Epithelial cell of esophagus (primary cell): ENCODE results near the gene TUBGCP6.

Source experiments
- DNase-seq: peaks from one replicate; pipeline ENCODE4 v3.0.0; 2010; ENCODE audit warnings: low read depth
- H3K4me3 ChIP-seq: 2 replicates; pipeline ENCODE4 v1.5.1; 2011; ENCODE audit warnings: mild to moderate bottlenecking, low read length, control low read depth
- TF ChIP-seq, protein P1 (sequence below): IDR thresholded peaks from 2 replicates; pipeline ENCODE4 v1.5.1; 2011; ENCODE audit warnings: low read depth, mild to moderate bottlenecking, low read length, control low read depth, inconsistent platforms; ENCODE audit not compliant: insufficient read depth; ENCODE audit errors: missing control alignments

TUBGCP6 gene

GRCh38 chr22:50180727-50181521, 63.9 kb downstream of the TUBGCP6 start:
- no peak overlapping the region for H3K4me3 ChIP-seq
- DNase-seq = no peak
- TF ChIP-seq, protein P1, sequence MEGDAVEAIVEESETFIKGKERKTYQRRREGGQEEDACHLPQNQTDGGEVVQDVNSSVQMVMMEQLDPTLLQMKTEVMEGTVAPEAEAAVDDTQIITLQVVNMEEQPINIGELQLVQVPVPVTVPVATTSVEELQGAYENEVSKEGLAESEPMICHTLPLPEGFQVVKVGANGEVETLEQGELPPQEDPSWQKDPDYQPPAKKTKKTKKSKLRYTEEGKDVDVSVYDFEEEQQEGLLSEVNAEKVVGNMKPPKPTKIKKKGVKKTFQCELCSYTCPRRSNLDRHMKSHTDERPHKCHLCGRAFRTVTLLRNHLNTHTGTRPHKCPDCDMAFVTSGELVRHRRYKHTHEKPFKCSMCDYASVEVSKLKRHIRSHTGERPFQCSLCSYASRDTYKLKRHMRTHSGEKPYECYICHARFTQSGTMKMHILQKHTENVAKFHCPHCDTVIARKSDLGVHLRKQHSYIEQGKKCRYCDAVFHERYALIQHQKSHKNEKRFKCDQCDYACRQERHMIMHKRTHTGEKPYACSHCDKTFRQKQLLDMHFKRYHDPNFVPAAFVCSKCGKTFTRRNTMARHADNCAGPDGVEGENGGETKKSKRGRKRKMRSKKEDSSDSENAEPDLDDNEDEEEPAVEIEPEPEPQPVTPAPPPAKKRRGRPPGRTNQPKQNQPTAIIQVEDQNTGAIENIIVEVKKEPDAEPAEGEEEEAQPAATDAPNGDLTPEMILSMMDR = no peak

DNA sequence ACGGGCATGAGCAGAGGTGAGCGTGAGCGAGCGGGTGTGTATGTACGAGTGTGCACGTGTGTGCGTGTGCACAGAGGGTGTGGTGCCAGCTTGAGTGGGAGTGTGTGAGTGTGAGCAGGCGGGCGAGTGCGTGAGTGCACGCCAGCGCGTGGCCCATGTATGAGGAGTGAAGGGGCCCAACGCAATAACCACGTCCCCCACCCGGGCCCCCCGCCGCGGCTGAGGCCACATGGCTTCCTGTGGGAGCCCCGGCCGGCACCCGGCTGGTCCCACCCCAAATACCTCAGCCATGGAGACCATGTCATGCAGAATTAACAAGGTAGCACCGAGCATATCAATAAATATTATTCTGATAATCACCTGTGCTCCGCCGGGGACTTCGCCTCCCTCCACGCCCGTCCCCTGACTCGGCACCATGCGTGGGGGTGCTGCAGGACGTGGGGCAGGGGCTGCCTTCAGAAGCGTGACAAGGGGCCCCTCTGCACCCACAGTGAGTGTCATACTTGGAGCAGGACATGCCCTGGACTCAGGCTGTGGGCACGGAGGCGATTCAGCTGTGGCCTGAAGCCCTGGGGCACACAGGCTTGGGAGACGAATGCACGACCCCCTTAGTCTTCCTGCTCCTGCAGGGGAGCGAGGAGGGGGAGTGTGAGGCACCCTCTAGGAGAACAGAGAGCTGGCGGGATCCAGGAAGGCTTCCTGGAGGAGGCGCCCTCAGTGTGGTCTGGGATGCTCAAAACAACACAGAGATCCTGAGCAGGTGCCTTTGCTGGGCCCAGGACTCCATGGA, 64.7 kb downstream of the TUBGCP6 start:
- H3K4me3 ChIP-seq = no peak overlapping the region
- no peak for DNase-seq
- TF ChIP-seq, protein P1 = no peak

- TF ChIP-seq, protein P1 = no peak
- no peak for DNase-seq
- H3K4me3 ChIP-seq = no peak overlapping the region
These were observed 65.7 kb downstream of the TUBGCP6 start for GRCh38 chr22:50178871-50179869.

DNA sequence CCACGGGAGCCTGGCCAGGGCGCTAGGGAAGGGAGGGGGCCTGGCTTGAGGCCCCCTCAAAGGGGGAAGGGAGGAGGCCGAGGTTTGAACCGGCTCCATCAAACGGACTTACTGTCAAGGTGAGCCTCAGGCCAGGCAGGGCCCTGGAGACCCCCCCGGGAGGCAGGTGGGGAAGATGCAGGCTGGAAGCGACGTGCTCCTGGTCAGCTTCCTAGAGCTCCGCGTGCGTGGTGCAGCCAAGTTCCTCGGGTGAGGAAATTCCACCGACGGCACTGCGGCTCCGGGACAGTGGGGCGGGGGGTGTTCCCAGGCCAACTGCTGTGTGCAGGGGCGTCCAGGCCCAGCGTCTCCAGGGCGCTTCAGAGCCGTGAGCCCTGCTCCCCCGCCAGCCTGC, 66.4 kb downstream of the TUBGCP6 start:
- no peak for DNase-seq
- no peak overlapping the region for H3K4me3 ChIP-seq
- TF ChIP-seq, protein P1 = no peak

- TF ChIP-seq, protein P1 = no peak
- DNase-seq = no peak
These were observed 67.0 kb downstream of the TUBGCP6 start for GRCh38 chr22:50177537-50178470.

More at GRCh38 chr22:50177537-50178470, 67.0 kb downstream of the TUBGCP6 start:
- H3K4me3 ChIP-seq = no peak overlapping the region
